AG04450 (cell line): ENCODE data around the gene HSPA2. TPM values are rescaled to one million over a fixed set of nuclear protein-coding genes. Genes with fewer than 3 reads are reported as not detected.

ENCODE experiments used
- CTCF ChIA-PET: fragments of 300-600, 350-600 bp; formaldehyde crosslinking; extraction: SDS; loops from one replicate; lab custom pipeline; 2022; ENCODE audit warnings: antibody characterized with exemption, inconsistent platforms; lab: Charles Lee
- POLR2A ChIA-PET: fragments of 350-600 bp; formaldehyde crosslinking; extraction: SDS; loops from one replicate; lab custom pipeline; 2021; ENCODE audit warnings: antibody characterized with exemption, inconsistent platforms; lab: Yijun Ruan, JAX
- DNase-seq: peaks from one replicate; pipeline ENCODE4 v3.0.0-alpha.2; 2011; ENCODE audit warnings: low read depth, low spot score
- H3K27ac ChIP-seq: one replicate; pipeline ENCODE4 v1.5.1; 2012; ENCODE audit warnings: low read depth, low read length, control low read depth
- H3K27me3 ChIP-seq: one replicate; pipeline ENCODE4 v1.6.0; 2012; ENCODE audit warnings: low read length; ENCODE audit not compliant: control insufficient read depth, insufficient read depth
- H3K4me3 ChIP-seq: 2 replicates; pipeline ENCODE4 v1.5.1; 2011; ENCODE audit warnings: mild to moderate bottlenecking, low read depth, low read length, control low read depth
- H3K9me3 ChIP-seq: 2 replicates; pipeline ENCODE4 v1.5.1; 2012; ENCODE audit warnings: low read length; ENCODE audit not compliant: control insufficient read depth, insufficient read depth
- CTCF ChIP-seq: IDR thresholded peaks from 2 replicates; pipeline ENCODE4 v1.5.1; 2011; ENCODE audit warnings: low read depth, low read length, control low read depth, inconsistent platforms
- polyA plus RNA-seq: library from polyadenylated mRNA; depleted of rRNA; stranded (reverse); fragments of >200 nt; gene quantifications from 2 replicates; pipeline ENCODE4 v1.2.3, GENCODE V29; 2011

HSPA2 gene
- polyA plus RNA-seq, 1 experiment = 18.2 TPM

GRCh38 chr14:64544607-64545312 is 4.2 kb downstream of the HSPA2 start:
- DNase-seq = no peak
- peaks cover 14% of the 10 kb centered on the region for H3K9me3 ChIP-seq
- H3K27me3 ChIP-seq = peaks cover 10% of the 10 kb centered on the region
- H3K4me3 ChIP-seq = no peak overlapping the region
- CTCF ChIA-PET = interaction anchor here (0.6 to 6.1 kb wide), 3 partner anchors 92 to 255 kb away, joined by 3 to 73 read pairs (median 5); partner anchors contain the start of gene PLEKHG3
- no peak overlapping the region for H3K27ac ChIP-seq
- no peak for TF ChIP-seq CTCF
- POLR2A ChIA-PET = no interaction called here

- Histone ChIP-seq H3K9me3 (no peaks in the 10 kb centered on the region), H3K27ac (no peak overlapping the region), H3K27me3 (peaks cover 12% of the 10 kb centered on the region), H3K4me3 (no peak overlapping the region)
- no peak for TF ChIP-seq CTCF
- POLR2A ChIA-PET = interaction anchor here (0.9 to 2.6 kb wide), 2 partner anchors 9 kb away, joined by 3 to 6 read pairs; partner anchors contain the start of gene HSPA2
- CTCF ChIA-PET = interaction anchor here (1.0 kb wide), 1 partner anchor 9 kb away, joined by 6 read pairs; the partner anchor contains the start of gene HSPA2
- DNase-seq = no peak
Observed at GRCh38 chr14:64549016-64549415, 8.5 kb downstream of the HSPA2 start.

GRCh38 chr14:64549791-64550620 is 9.5 kb downstream of the HSPA2 start, which contains the start of gene PPP1R36:
TSS of gene PPP1R36 (plus strand) at chr14:64549961. CDS start at chr14:64549998, 37 bp downstream.
- CTCF ChIA-PET = interaction anchor here (0.8 to 1.7 kb wide), 3 partner anchors 9 to 360 kb away, joined by 4 to 6 read pairs (median 5); partner anchors contain the start of gene HSPA2
- peaks cover 12% of the 10 kb centered on the region for H3K27me3 ChIP-seq
- no peaks in the 10 kb centered on the region for H3K9me3 ChIP-seq
- POLR2A ChIA-PET = interaction anchor here (1.0 to 2.6 kb wide), 2 partner anchors 10 to 62 kb away, joined by 3 to 6 read pairs; partner anchors contain the start of gene HSPA2
- no peak for DNase-seq
- TF ChIP-seq CTCF = no peak
- peak within 1 kb of the TSS; percentile 43 for H3K4me3 ChIP-seq
- no peak within 1 kb of the TSS for H3K27ac ChIP-seq

- TF ChIP-seq CTCF = no peak
- Histone ChIP-seq H3K27me3 (peaks cover 12% of the 10 kb centered on the region), H3K27ac (no peak overlapping the region), H3K9me3 (no peaks in the 10 kb centered on the region), H3K4me3 (no peak overlapping the region)
- no peak for DNase-seq
- CTCF ChIA-PET = interaction anchor here (0.6 to 1.7 kb wide), 4 partner anchors 10 to 360 kb away, joined by 3 to 6 read pairs (median 4); partner anchors contain the start of gene HSPA2
- POLR2A ChIA-PET = interaction anchor here (1.0 to 2.6 kb wide), 2 partner anchors 10 to 61 kb away, joined by 3 to 6 read pairs; partner anchors contain the start of gene HSPA2
Observed at GRCh38 chr14:64550621-64551333, 10.2 kb downstream of the HSPA2 start.
